CD4-positive, alpha-beta T cell treated with Interleukin-15 for 1 hour (primary cell): ENCODE measurements around the gene SLC12A4.
"Not testable (repeated sequence)": the region's sequence is repeated elsewhere in the genome, so short reads cannot be mapped to it uniquely, and the experiment has no call there.

ENCODE experiments used
- DNase-seq: peaks from one replicate; pipeline ENCODE4 v3.0.0-alpha.2; 2020

Gene SLC12A4

DNA sequence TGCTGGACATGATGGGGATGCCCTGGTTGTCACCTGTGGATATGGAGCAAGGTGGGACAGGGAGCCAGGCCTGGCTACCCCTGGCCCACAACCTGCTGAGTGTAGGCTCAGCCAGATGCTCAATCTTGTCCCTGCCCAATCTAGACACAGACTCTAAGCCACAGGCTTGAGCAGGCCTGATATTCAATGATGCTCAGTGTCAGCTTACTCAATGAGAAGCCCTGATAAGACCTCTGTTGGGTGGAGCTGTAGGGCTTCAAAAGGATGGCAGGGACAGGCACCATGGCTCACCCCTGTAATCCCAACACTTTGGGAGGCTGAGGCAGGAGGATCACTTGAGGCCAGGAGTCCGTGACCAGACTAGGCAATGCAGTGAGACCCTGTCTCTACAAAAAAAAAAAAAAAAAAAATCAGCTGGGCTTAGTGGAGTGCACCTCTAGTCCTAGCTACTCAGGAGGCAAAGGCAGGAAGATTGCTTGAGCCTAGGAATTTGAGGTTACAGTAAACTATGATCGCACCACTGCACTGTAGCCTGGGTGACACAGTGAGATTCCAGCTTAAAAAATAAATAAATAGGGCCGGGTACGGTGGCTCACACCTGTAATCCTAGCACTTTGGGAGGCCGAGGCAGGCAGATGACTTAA, 27.9 kb downstream of the SLC12A4 start:
- DNase-seq = no peak

DNA sequence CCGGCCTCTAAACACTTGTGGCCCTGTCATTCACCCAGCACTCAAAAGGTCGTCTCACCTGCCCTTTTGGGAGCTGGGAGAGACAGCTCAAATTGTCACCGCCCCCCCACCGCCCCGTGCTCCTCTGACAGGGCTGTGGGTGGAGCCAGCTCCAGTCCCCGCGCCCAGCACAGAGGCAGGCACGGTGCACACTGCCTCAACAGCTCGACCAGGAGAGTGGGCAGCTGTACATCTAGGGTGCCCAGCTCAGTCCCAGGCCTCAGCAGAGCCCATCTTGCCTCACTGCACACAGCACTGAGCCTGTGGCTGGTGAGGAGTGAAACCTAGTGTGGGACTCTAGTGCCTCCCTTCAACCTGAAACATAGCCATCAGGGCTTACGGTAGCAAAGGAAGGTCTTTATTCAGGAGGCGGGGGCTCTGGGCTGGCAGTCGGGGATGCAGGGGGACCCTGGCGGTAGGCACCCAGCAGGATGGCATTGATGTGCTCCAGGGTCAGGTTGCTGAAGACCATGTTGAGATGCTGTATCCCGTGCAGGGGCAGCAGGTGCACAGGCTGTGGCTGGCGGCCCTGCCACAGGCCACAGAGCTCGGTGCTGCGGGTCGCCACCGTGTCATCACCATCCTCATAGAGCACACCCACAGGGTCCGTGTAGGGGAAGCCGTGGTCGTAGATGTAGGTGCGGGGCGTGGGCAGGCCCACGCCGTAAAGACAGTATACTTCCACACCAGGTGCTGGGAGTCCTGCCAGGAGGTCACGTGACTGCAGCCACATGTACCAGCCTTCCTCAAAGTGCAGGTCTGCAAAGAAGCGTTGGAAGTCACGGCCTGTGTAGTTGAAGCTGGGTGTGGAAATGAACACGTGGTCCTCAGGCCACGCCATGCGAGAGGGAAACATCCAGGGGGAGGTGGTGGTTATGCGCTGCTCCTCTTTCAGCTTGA, 28.7 kb downstream of the SLC12A4 start:
- peak; percentile 35 for DNase-seq

GRCh38 chr16:67937713-67938112, 30.7 kb downstream of the SLC12A4 start:
- DNase-seq = not testable (repeated sequence)

- DNase-seq = peak; percentile 82
Observed at GRCh38 chr16:67936880-67937605, 31.4 kb downstream of the SLC12A4 start.

- peak; percentile 24 for DNase-seq
Observed at GRCh38 chr16:67936124-67936879, 32.1 kb downstream of the SLC12A4 start, which contains the start of gene PSMB10. Gene PSMB10 (minus strand): TSS chr16:67936850. CDS start chr16:67936749, 101 bp downstream.

- peak; percentile 97 for DNase-seq
Observed at GRCh38 chr16:67935402-67936123, 32.9 kb downstream of the SLC12A4 start.

DNA sequence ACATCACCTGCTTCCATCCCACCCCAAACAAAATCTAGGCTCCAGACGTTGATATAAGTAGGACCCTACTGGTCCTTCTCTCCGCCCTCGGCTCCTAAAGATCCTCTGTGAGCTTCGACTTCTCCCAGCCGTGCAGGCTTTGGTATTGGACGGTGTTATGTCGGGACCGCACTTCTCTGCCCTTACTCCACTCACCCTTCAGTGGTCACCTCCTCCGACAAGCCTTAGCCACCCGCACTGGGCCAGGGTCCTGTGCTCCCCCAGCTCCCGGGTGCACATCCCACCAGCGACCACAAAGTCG, 33.4 kb downstream of the SLC12A4 start:
- DNase-seq = no peak

DNA sequence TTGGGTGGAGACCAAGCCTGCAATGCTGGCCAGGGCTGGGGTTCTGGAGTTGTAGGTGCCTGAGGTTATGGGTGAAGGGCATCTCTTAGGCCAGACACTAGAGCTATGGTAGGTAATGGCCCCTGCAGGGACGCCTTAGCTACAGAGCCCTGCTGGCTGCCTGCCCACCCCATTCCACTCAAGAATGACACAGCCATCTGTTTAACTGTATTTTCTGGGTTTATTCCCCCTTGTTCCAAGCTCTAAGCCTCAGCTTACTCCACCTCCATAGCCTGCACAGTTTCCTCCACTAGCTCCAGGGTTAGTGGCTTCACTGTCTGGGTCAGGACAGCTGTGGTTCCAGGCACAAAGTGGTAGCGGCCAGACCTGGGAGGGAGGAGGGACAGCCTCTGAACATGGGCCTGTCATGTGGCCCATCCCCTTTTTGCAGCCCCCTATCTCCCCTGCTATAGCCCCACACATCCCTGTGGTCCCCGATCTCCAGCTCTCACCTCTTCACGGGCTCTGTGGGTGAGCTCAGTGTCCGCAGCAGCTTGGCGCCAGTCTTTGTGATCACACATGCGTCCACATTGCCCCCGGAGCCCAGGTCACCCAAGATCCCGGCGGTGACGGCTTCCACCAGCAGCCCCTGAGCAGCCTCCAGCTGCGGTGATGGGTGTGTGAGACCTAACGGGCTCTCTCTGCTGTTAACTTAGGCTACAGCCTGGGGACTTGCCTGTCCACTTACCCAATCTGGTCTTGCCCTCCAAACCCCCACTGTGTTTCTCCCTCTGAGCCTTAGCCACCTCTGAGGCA, 33.9 kb downstream of the SLC12A4 start:
- no peak for DNase-seq

- no peak for DNase-seq
Observed at GRCh38 chr16:67933805-67934204, 34.6 kb downstream of the SLC12A4 start.

DNA sequence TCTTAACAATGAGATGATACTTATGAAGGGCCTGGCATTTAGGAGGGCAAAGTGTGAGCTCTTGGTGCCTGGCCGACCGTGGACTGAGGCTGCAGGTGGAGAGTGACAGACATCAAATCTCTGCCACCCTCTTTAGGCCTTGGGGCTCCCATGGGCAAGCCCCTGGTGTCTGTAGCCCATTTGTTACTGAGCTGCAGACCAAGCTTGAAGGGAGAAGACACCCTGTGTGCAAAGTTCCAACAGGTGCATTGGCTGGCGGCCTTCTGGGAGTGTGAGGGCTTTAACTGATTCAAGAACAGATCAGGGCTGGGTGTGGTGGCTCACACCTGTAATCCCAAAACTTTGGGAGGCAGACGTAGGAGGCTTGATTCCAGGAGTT, 36.0 kb downstream of the SLC12A4 start:
- no peak for DNase-seq

DNA sequence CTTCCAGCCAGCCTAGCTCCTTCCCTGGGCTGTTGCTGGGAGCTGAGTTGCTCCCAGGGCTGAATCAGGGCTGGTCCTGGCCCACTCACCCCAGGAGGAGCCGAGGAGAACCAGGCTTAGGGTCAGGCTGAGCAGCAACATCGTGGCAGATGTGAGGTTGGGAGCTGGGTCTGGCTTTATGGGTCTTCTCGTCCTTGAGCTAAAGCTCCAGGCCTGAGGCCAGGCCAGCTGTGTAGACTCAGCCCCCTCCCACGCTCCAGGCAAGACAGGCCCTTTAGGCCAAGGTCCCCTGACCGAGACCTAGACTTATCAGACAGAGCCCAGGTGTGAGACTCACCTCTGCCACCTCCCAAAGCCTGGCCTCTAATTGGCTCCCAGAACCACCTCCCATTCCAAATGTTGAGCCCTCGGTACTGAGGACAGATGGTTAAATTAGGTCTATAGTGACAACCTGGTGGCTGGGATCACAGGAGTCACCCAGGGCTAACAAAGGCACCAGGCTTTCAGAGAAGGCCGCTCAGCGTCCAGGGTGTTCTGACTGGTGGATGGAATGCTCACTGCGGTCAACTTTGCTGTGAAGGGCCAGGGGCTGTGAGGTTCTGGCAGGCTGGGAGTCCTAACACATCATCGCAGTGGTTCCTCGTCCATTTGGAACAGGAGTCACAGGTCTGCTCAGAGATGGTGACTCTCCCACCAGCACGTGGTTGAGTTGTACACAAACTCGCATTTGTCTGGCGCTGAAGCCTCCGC, 36.5 kb downstream of the SLC12A4 start, which contains the start of gene CTRL:
Gene CTRL, minus strand, starts transcription at position 151 of the 750 bp plus-strand sequence. Its CDS starts 10 bp downstream, at position 141.
- DNase-seq = no peak

DNA sequence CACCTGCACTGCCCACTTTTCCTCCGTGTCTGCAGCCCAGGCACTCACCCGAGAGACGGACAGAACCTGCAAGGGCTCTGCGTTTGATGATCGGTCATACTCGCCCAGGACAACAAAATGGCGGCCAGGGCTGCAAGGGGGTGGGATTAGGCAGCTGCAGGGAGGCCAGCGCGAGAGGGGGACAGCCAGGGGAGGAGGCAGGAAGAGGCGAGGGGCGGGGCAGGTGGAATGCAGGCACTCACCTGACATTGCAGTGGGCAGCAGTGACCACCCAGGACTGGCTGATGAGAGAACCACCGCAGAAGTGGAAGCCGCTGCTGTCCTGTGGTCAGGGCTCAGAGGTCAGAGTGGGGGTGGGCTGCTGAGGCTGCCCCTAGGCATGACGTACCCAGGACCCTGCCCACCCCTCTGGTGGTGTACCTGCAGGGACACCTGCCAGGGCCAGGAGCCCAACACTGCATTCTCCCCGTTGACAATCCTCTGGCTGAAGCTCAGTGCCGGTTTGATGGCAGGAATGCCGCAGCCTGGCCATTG, 37.7 kb downstream of the SLC12A4 start:
- no peak for DNase-seq

DNA sequence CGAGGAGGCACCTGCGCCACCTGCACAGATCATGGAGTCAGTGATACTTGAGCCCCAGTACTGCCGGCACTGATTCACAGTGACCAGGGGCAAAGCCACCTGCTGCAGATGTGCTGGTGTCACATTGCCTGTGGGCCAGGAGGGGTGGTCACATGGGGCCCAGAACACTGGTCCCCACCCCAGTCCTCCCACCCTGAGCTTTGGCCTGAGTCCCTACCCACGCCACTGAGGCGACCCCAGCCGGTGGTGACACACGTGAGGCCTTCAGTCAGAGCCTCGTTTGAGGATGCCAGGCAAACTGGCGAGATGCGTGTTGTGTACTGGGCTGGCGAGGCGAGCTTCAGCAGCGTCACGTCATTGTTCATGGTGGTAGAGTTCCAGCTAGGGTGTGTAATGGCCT, 38.2 kb downstream of the SLC12A4 start:
- no peak for DNase-seq

GRCh38 chr16:67928561-67929364, 39.7 kb downstream of the SLC12A4 start:
- DNase-seq = peak; percentile 73

DNA sequence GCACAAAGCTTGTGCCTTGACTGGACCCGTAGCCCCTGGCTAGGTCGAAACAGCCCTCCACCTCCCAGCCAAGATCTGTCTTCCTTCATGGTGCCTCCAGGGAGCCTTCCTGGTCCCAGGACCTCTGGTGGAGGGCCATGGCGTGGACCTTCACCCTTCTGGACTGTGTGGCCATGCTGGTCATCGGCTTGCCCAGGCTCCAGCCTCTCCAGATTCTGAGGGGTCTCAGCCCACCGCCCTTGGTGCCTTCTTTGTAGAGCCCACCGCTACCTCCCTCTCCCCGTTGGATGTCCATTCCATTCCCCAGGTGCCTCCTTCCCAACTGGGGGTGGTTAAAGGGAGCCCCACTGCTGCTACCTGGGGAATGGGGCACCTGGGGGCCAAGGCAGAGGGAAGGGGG, 40.3 kb downstream of the SLC12A4 start:
- no peak for DNase-seq

- DNase-seq = no peak
Observed at GRCh38 chr16:67927131-67927941, 41.1 kb downstream of the SLC12A4 start.

- no peak for DNase-seq
Observed at GRCh38 chr16:67926181-67926750, 42.2 kb downstream of the SLC12A4 start.
